GM12878 (cell line): ENCODE data around the gene GALNT9. TPM values are rescaled to one million over a fixed set of nuclear protein-coding genes. Genes with fewer than 3 reads are reported as not detected.

Source experiments
- ATAC-seq: fragments of 200-7000 bp; cut with Tn5 transposase; 3 replicates; pipeline ENCODE4 v1.9.1; 2020; ENCODE audit warnings: mild to moderate bottlenecking, moderate library complexity
- BruUV-seq: library from RNA; stranded (reverse); fragments of 400-500 nt; replicated peaks from 2 replicates; lab custom pipeline; 2021; lab: Mats Ljungman, UMichigan
- CTCF ChIA-PET: fragments of 300-600 bp; sonication (Branson Sonifier 250); formaldehyde crosslinking; extraction: SDS; loops from one replicate; lab custom pipeline; 2021; ENCODE audit warnings: inconsistent platforms; lab: Yijun Ruan, JAX
- POLR2A ChIA-PET: fragments of 350-600 bp; formaldehyde crosslinking; extraction: SDS; loops from one replicate; lab custom pipeline; 2021; ENCODE audit warnings: inconsistent platforms; lab: Charles Lee
- RAD21 ChIA-PET: fragments of 300-600 bp; sonication (Branson Sonifier 250); formaldehyde crosslinking; loops from one replicate; lab custom pipeline; 2023; ENCODE audit warnings: antibody characterized with exemption; ENCODE audit not compliant: unreplicated experiment; lab: Charles Lee
- SMC1A ChIA-PET: fragments of 300-600 bp; sonication (Branson Sonifier 250); formaldehyde crosslinking; loops from one replicate; lab custom pipeline; 2023; ENCODE audit not compliant: unreplicated experiment, uncharacterized antibody; lab: Charles Lee
- DNase-seq: peaks from one replicate; pipeline ENCODE4 v3.0.0-alpha.2; 2011; ENCODE audit warnings: low read depth, low spot score
- FAIRE-seq: peaks from 3 replicates; lab custom pipeline; 2011; peaks lifted over from hg19 to GRCh38; lab: Jason Lieb, UNC
- H2AFZ ChIP-seq: 2 replicates; pipeline ENCODE4 v1.6.0; 2011; ENCODE audit warnings: low read depth, low read length, control low read depth; ENCODE audit not compliant: control insufficient read depth
- H3K27ac ChIP-seq: 2 replicates; pipeline ENCODE4 v1.5.1; 2011; ENCODE audit warnings: control low read depth; ENCODE audit not compliant: control insufficient read depth, insufficient read depth
- H3K27me3 ChIP-seq, 2 experiments: replicated peaks in 1 of 2; 2 replicates each; pipeline versions ENCODE4 v1.6.0 to v1.6.1; 2011; ENCODE audit warnings: low read length in 1 of 2; ENCODE audit not compliant: control insufficient read depth in 2 of 2, insufficient read depth in 2 of 2
- H3K36me3 ChIP-seq, 2 experiments: 2 replicates each; pipeline ENCODE4 v1.5.1; 2011; ENCODE audit warnings: low read length in 1 of 2; ENCODE audit not compliant: control insufficient read depth in 2 of 2, insufficient read depth in 2 of 2
- H3K4me1 ChIP-seq: 2 replicates; pipeline ENCODE4 v1.6.1; 2011; ENCODE audit warnings: mild to moderate bottlenecking, low read length, moderate library complexity, mixed read lengths; ENCODE audit not compliant: control insufficient read depth, insufficient read depth
- H3K4me2 ChIP-seq: 2 replicates; pipeline ENCODE4 v1.6.0; 2011; ENCODE audit warnings: control low read depth; ENCODE audit not compliant: control insufficient read depth, insufficient read depth
- H3K4me3 ChIP-seq: fragments of 200-600 bp; sonication (generic); 2 replicates; pipeline ENCODE4 v1.5.1; 2016
- H3K79me2 ChIP-seq: 2 replicates; pipeline ENCODE4 v1.6.0; 2011; ENCODE audit warnings: low read length; ENCODE audit not compliant: control insufficient read depth, insufficient read depth
- H3K9ac ChIP-seq: 2 replicates; pipeline ENCODE4 v1.8.0; 2011; ENCODE audit warnings: low read length, control low read depth, mixed read lengths; ENCODE audit not compliant: control insufficient read depth, insufficient read depth
- H3K9me3 ChIP-seq: replicated peaks from 3 replicates; pipeline ENCODE4 v1.5.1; 2011; ENCODE audit warnings: mild to moderate bottlenecking, low read length; ENCODE audit not compliant: control insufficient read depth, insufficient read depth
- H4K20me1 ChIP-seq: 2 replicates; pipeline ENCODE4 v1.6.0; 2011; ENCODE audit not compliant: control insufficient read depth, insufficient read depth
- CEBPB ChIP-seq, 2 experiments: fragments of 150-350 bp in 1 of 2; IDR thresholded peaks; 2 replicates each; pipeline ENCODE4 v1.6.1; 2012 to 2014; ENCODE audit warnings: low read depth in 2 of 2, low read length in 2 of 2, borderline replicate concordance in 1 of 2, inconsistent platforms in 1 of 2
- CHD4 ChIP-seq: fragments of 200-600 bp; sonication (generic); IDR thresholded peaks from 2 replicates; pipeline ENCODE4 v1.6.1; 2016; ENCODE audit warnings: mild to moderate bottlenecking
- CREB1 ChIP-seq: IDR thresholded peaks from 2 replicates; pipeline ENCODE4 v1.6.1; 2012; ENCODE audit warnings: low read depth, mild to moderate bottlenecking, inconsistent platforms
- E2F8 ChIP-seq: fragments of 450-650 bp; IDR thresholded peaks from 2 replicates; pipeline ENCODE4 v1.6.1; 2018; ENCODE audit warnings: mild to moderate bottlenecking, low read depth, moderate library complexity; ENCODE audit not compliant: partially characterized antibody
- HDAC6 ChIP-seq: fragments of 200-600 bp; sonication (generic); IDR thresholded peaks from one replicate; pipeline ENCODE4 v1.8.0; 2017; ENCODE audit warnings: antibody characterized with exemption; ENCODE audit not compliant: unreplicated experiment
- HSF1 ChIP-seq: fragments of 150-350 bp; IDR thresholded peaks from 2 replicates; pipeline ENCODE4 v1.6.1; 2014; ENCODE audit warnings: mild to moderate bottlenecking, low read depth, low read length
- IKZF2 ChIP-seq, 2 experiments: fragments of 450-650 bp; IDR thresholded peaks; 2 replicates each; pipeline ENCODE4 v1.6.1; 2017; ENCODE audit warnings: mild to moderate bottlenecking in 2 of 2, moderate library complexity in 2 of 2
- JUNB ChIP-seq: IDR thresholded peaks from 2 replicates; pipeline ENCODE4 v1.6.1; 2016; ENCODE audit warnings: antibody characterized with exemption, mild to moderate bottlenecking
- RAD51 ChIP-seq: fragments of 450-650 bp; IDR thresholded peaks from 2 replicates; pipeline ENCODE4 v1.6.1; 2016; ENCODE audit warnings: moderate library complexity, mild to moderate bottlenecking, inconsistent platforms
- SREBF1 ChIP-seq: IDR thresholded peaks from 2 replicates; pipeline ENCODE4 v1.6.1; 2012; ENCODE audit warnings: mild to moderate bottlenecking, low read length
- SRF ChIP-seq, 2 experiments: IDR thresholded peaks; 2 replicates each; pipeline ENCODE4 v1.6.1; 2011; ENCODE audit warnings: low read depth in 2 of 2, low read length in 2 of 2, mild to moderate bottlenecking in 1 of 2, moderate library complexity in 1 of 2
- TARDBP ChIP-seq: IDR thresholded peaks from 2 replicates; pipeline ENCODE4 v1.6.1; 2016; ENCODE audit warnings: borderline replicate concordance
- WGBS: methylation state at CpG from one replicate; pipeline ENCODE4 v1.1.6; 2016; ENCODE audit warnings: low lambda C conversion rate; ENCODE audit not compliant: insufficient replicate concordance, insufficient coverage; ENCODE audit errors: missing lambda C conversion rate; 5-methylcytosine and 5-hydroxymethylcytosine counted together
- in situ Hi-C: fragments of 300-500 bp; cut with MboI; formaldehyde crosslinking; loops from 9 replicates; pipeline ENCODE4 v1.14.3; 2018; ENCODE audit warnings: mixed read lengths
- intact Hi-C: fragments of 100-400 bp; cut with micrococcal nuclease; formaldehyde crosslinking; loops from one replicate; pipeline ENCODE4 v1.14.2; 2022; ENCODE audit not compliant: unreplicated experiment
- polyA plus RNA-seq, 11 experiments: library from polyadenylated mRNA; depleted of rRNA in 4 of 11; unstranded in 6 of 11; stranded (reverse) in 5 of 11; fragments of >200 nt; fragmentation: Nextera tagmentation in 4 of 11; fragmentation: Illumina TruSeq in 1 of 11; extraction: Ambion mirVana in 4 of 11; extraction: Trizol in 1 of 11; gene quantifications; 1 replicate in 1 of 11; 2 replicates in 10 of 11; pipeline versions ENCODE4 v1.2.1 to v1.2.3, GENCODE V29; 2011 to 2016; ENCODE audit warnings: inconsistent platforms in 2 of 11, missing spikeins in 2 of 11, low read depth in 1 of 11
- total RNA-seq, 4 experiments: library from RNA; depleted of rRNA in 3 of 4; stranded (reverse); fragments of >200 nt in 3 of 4; fragmentation: Illumina TruSeq in 1 of 4; extraction: Trizol in 1 of 4; gene quantifications; 2 replicates each; pipeline versions ENCODE4 v1.2.1 to v1.2.3, GENCODE V29; 2013 to 2021

GALNT9 gene
- total and polyA plus RNA-seq, 10 of the 15 experiments (the other 5 are each of a cell fraction or from before 2014, with no cell fraction given), result 0.04 TPM; not detected in 9

- no peak for TF ChIP-seq CHD4
- no peak for TF ChIP-seq CEBPB (IDR thresholded peaks at IDR 0.05; ENCODE audit: borderline replicate concordance in 1 of 2, low read depth in 2 of 2, low read length in 2 of 2)
- no peak for TF ChIP-seq IKZF2 (IDR thresholded peaks at IDR 0.05)
- TF ChIP-seq TARDBP, result no peak
- no peak for TF ChIP-seq RAD51
- TF ChIP-seq HDAC6, result no peak
- TF ChIP-seq SREBF1, result no peak
Measured at GRCh38 chr12:132343294-132344004, 14.1 kb upstream of the GALNT9 start (continued).

GRCh38 chr12:132342251-132343227 is 13.2 kb upstream of the GALNT9 start:
- no peak for DNase-seq
- 34% methylated on average over 24 of the region's 24 CpGs for WGBS
- ChIA-PET CTCF (no interaction called here), SMC1A (interaction anchor here (0.7 kb wide), 1 partner anchor 105 kb away, joined by 3 read pairs; no protein-coding TSS in a partner anchor), RAD21 (no interaction called here), POLR2A (no interaction called here)
- no TSS peak for BruUV-seq
- Histone ChIP-seq H3K4me3 (no peak overlapping the region), H2AFZ (no peak overlapping the region), H4K20me1 (no peaks in the 10 kb centered on the region), H3K27ac (no peak overlapping the region), H3K79me2 (no peaks in the 10 kb centered on the region), H3K9ac (no peak overlapping the region), H3K9me3 (no peaks in the 10 kb centered on the region; the same call in 2 of the 3 replicates), H3K4me2 (no peak overlapping the region), H3K4me1 (no peaks in the 10 kb centered on the region), H3K36me3 (no peaks in the 10 kb centered on the region), H3K27me3 (no peaks in the 10 kb centered on the region)
- ATAC-seq, result no peak
- FAIRE-seq, result no peak
- in situ Hi-C loops, result no loop called here
- intact Hi-C loops, result no loop called here
- TF ChIP-seq E2F8 (no peak), SRF (IDR thresholded peaks at IDR 0.05; ENCODE audit: low read depth in 2 of 2, low read length in 2 of 2) (no peak), JUNB (no peak), CREB1 (no peak), HSF1 (no peak)
